NCI-H1092 (cell line): Measurements from ENCODE around the gene DIAPH1.
A peak's percentile ranks its signal among the peaks of the same experiment; 100 is the strongest.

Source experiments
- DNase-seq: peaks from one replicate; lab custom pipeline; 2025; lab: John Stamatoyannopoulos, UW

Gene DIAPH1

DNA sequence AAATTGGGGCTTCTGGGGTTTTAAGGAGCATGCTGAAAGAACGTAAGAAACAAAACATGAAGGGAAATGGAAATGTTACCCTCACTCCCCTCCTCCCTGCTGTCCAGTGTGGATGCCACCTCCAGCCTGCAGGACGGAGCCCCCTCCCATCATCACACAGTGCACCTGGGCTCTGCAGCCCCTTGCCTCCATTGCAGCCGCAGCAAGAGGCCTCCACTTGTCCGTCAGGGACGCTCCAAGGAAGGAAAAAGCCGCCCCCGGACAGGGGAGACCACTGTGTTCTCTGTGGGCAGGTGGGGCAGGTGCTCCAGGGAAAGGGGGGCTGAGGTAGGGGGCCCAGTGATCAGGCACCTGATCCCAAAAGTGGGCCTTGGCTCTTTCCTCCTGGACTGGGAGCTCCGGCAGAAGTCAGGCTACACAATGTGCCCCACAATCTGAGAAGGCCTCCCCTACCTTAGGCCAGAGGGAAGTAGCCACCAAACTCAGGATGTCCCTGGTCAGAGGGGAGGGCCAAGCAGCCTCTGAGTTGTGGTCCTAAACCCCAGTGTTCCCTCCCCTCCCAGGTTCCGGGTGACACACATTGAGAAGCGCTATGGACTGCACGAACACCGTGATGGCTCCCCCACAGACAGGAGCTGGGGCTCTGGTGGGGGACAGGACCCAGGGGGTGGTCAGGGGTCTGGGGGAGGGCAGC lies 20.7 kb upstream of the DIAPH1 start:
- no peak for DNase-seq

DNA sequence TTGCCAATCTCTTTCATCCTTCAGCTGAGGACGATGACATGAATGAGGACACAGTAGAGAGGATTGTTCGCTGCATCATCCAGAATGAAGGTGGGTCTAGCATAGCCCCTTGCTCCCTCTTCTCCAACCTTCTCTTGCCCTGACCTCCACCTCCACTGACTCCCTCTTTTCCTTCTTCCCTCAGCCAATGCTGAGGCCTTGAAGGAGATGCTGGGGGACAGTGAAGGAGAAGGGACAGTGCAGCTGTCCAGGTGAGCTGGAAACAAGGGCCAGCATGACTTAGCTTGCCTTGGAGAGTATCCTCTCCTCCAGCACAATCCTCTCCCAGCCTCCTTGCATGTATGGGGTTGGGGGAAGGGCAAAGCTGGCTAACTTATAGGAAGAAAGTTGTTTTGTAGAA lies 20.0 kb upstream of the DIAPH1 start:
- DNase-seq, result no peak

GRCh38 chr5:141637767-141638419 lies 19.1 kb upstream of the DIAPH1 start:
- no peak for DNase-seq

DNA sequence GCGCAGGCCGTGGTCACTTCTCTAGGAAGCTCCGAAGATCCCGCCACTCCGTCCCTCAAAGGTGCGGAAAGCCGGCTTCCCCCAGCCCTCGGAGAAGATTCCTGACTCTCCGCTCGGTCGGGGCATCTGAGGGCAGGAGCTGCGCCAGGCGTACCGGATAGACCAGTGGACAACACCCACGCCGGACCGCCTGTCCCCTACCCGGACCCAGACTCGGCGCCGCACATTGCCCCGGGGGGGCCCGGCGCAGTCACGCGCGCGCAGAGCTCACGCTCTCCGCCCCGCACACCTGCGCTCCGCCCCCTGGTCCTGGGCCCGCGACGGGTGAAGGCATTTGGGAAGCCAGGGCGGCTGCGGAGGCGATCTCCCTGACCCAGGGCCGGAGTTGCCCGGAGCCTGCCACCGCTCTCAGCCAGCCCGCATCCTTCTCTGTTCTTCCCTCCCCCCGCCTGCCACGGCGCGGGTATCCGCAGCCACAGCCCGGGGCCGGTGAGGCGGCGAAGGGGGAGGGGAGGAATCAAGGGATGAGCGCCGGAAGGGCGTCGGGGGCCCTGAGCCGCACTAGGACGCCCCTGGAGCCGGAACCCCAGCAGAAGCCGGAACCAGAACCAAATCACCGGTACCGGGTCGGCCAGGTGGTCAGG lies 18.4 kb upstream of the DIAPH1 start:
- no peak for DNase-seq

GRCh38 chr5:141636413-141637122 lies 17.8 kb upstream of the DIAPH1 start, which contains the start of the genes HDAC3 and RELL2:
TSS of gene HDAC3 (minus strand) at chr5:141636849. CDS start at chr5:141636790, 59 bp downstream.
TSS of gene RELL2 (plus strand) at chr5:141636997. CDS start at chr5:141638226, 1,229 bp downstream.
- peak; percentile 64 for DNase-seq

DNA sequence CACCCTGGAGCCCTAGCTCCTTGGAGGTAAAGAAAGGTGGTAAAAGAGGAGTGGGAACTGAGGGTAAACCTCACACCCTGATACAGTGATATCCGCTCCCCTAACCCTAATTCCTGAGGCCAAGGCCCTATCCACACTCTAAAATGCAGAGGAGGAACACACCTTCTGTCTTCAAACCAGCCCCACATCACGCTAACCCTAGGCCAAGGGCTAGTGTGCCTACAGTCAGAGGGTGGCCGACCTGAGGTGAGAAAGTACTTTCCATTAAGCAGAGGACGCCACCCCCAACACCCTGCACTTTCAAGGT lies 17.3 kb upstream of the DIAPH1 start:
- no peak for DNase-seq

DNA sequence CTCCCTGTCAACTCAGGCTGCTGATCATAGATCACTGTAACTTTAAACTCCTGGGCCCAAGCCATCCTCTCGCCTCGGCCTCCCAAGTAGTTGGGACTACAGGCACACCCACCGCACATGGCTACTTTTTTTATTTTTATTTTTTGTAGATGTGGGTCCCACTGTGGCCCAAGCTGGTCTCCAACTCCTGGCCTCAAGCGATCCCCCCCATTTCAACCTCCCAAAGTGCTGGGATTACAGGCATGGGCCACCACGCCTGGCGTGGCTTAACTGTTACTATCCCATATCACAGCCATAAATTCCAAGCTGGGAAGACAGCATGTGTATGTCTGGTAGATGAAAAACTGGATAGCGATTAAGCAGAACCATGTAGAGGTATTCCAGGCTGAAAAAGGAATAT lies 16.8 kb upstream of the DIAPH1 start:
- DNase-seq, result no peak

DNA sequence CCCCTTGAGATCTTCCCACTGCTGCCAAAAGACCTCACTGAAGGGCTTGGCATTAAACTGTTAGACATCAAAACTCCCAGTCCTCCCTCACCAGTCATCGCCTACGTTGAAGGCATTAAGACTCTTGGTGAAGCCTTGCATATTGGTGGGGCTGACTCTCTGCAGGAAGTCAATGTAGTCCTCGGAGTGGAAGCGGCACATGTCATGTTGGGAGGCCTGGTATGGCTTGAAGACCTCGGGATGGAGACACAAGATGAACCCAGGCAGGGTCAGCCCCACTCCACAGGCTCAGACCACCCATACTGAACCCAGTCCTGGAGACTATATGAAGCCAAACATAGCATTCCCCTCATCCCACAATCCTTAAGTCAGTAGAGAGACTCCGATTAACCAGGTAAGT lies 15.9 kb upstream of the DIAPH1 start:
- DNase-seq, result no peak

DNA sequence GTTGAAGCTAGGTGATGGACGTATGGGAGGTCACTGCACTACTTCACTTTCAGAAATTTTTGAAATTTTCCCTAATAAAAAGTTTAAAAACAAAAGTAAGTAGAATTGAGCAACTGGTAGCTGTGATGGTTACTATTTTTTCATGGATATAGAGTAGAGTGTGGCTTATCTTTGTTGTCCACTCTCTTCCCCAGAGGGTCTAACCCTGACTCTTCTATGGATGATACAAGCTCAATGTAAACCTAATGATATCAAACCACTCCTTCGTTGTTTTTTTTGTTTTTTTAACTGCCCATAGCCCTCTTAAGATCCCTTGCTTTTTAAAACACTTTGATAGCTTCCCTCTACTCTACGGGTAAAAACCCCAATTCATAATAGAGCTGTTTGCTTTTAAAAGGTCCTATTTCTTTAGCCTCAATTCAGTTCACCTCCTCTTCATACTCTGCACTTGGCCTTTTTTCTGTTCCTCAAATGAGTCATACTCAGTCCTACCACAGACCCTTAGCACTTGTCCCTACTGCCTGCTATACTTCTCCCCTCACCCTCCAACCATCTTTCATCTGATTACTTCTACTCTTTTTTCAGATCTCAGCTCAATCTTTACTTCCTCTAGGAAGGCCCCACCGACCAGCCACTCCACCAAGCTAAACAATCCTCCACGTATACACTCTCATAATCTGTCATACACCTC lies 15.2 kb upstream of the DIAPH1 start:
- DNase-seq, result no peak

DNA sequence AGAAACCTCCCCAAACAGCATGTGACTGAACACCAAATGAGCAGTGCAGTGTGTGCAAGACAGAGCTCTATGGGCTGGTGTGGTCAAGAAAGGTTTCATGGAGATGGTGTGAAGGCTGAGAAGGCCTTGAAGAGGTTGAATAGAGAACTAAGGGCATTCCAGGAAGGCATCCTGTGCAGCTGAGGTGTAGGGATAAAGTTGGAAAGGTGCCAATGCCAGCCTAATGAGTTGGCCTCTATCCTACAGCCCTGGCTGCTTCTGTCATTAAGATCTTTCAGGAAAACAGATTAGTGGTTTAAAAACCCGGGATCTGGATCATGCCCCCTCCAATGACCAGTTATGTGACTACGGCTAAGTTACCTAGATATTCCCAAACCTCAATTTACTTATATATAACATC lies 13.8 kb upstream of the DIAPH1 start:
- no peak for DNase-seq

- no peak for DNase-seq
Observed at GRCh38 chr5:141630570-141631140, 11.9 kb upstream of the DIAPH1 start.

- DNase-seq, result no peak
Observed at GRCh38 chr5:141628175-141628788, 9.5 kb upstream of the DIAPH1 start.

GRCh38 chr5:141623611-141624010 lies 4.8 kb upstream of the DIAPH1 start:
- no peak for DNase-seq

- DNase-seq, result no peak
Observed at GRCh38 chr5:141623186-141623585, 4.4 kb upstream of the DIAPH1 start.

GRCh38 chr5:141618030-141618803 lies 583 bp downstream of the DIAPH1 start:
- DNase-seq, result no peak

DNA sequence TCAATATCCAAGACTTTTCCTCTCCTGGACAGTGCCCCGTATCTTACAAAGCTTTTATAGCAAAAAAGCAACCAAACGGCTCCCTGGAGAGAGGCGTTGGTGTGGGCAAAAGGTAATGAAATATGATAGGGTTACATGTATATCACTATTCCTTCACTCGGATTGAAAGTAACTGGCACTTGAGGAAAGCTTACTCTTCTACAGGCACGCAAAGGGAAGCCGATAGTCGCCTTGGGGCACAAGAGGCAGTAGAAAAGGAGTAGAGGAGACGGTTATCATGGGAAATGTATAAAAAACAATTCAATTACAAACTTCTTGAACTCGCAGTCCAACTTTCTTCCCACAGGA lies 1.1 kb downstream of the DIAPH1 start:
- DNase-seq, result no peak

- DNase-seq, result no peak
Observed at GRCh38 chr5:141617128-141617527, 1.7 kb downstream of the DIAPH1 start.

- DNase-seq, result no peak
Observed at GRCh38 chr5:141615991-141616720, 2.6 kb downstream of the DIAPH1 start.

- no peak for DNase-seq
Observed at GRCh38 chr5:141613344-141613743, 5.5 kb downstream of the DIAPH1 start.

GRCh38 chr5:141611289-141611688 lies 7.5 kb downstream of the DIAPH1 start:
- DNase-seq, result no peak
